HepG2 (cell line): ENCODE measurements around the gene NCKAP1. TPM values are rescaled to one million over a fixed set of nuclear protein-coding genes. Genes with fewer than 3 reads are reported as not detected.

Experiments used
- CBFB ChIP-seq: sonication (generic); formaldehyde crosslinking; IDR thresholded peaks from 2 replicates; pipeline ENCODE4 v1.4.0; 2020; ENCODE audit warnings: missing genetic modification reagents
- ELF4 ChIP-seq: sonication (generic); formaldehyde crosslinking; IDR thresholded peaks from 2 replicates; pipeline ENCODE4 v1.5.0; 2020; ENCODE audit warnings: missing genetic modification reagents, mild to moderate bottlenecking, moderate library complexity, borderline replicate concordance
- KDM4B ChIP-seq: sonication (generic); formaldehyde crosslinking; IDR thresholded peaks from 2 replicates; pipeline ENCODE4 v1.4.0; 2020; ENCODE audit warnings: missing genetic modification reagents
- KMT2B ChIP-seq: IDR thresholded peaks from 2 replicates; pipeline ENCODE4 v1.6.1; 2016; ENCODE audit warnings: missing genetic modification reagents, missing compliant biosample characterization
- MAFG ChIP-seq: sonication (generic); formaldehyde crosslinking; IDR thresholded peaks from 2 replicates; pipeline ENCODE4 v1.5.1; 2020; ENCODE audit warnings: mild to moderate bottlenecking, missing genetic modification reagents
- MIER2 ChIP-seq: IDR thresholded peaks from 2 replicates; pipeline ENCODE4 v1.6.1; 2016; ENCODE audit warnings: missing biosample characterization, missing genetic modification reagents
- MTF2 ChIP-seq: sonication (generic); formaldehyde crosslinking; IDR thresholded peaks from 2 replicates; pipeline ENCODE4 v1.5.0; 2020; ENCODE audit warnings: missing genetic modification reagents, borderline replicate concordance
- NCOR1 ChIP-seq: fragments of 200-600 bp; sonication (generic); IDR thresholded peaks from 2 replicates; pipeline ENCODE4 v1.7.0; 2017; ENCODE audit warnings: antibody characterized with exemption, low read length, borderline replicate concordance
- NFAT5 ChIP-seq: sonication (generic); formaldehyde crosslinking; IDR thresholded peaks from 2 replicates; pipeline ENCODE4 v1.4.0; 2020; ENCODE audit warnings: missing genetic modification reagents
- PLRG1 ChIP-seq: fragments of 450-650 bp; conservative IDR thresholded peaks from 2 replicates; pipeline ENCODE4 v1.6.1; 2016
- SOX6 ChIP-seq, 2 experiments: fragments of 450-650 bp in 1 of 2; sonication (generic) in 1 of 2; formaldehyde crosslinking in 1 of 2; IDR thresholded peaks; 2 replicates each; pipeline versions ENCODE4 v1.4.0 to v1.6.1; 2017 to 2020; ENCODE audit warnings: antibody characterized with exemption in 1 of 2, mild to moderate bottlenecking in 1 of 2, missing genetic modification reagents in 1 of 2
- TBL1XR1 ChIP-seq: fragments of 150-350 bp; IDR thresholded peaks from 2 replicates; pipeline ENCODE4 v1.6.1; 2014; ENCODE audit warnings: borderline replicate concordance, low read length; ENCODE audit not compliant: partially characterized antibody
- TGIF2 ChIP-seq: IDR thresholded peaks from 2 replicates; pipeline ENCODE4 v1.6.1; 2016; ENCODE audit warnings: control low read depth, missing compliant biosample characterization
- TOE1 ChIP-seq: sonication (generic); formaldehyde crosslinking; IDR thresholded peaks from 2 replicates; pipeline ENCODE4 v1.4.0; 2020; ENCODE audit warnings: mild to moderate bottlenecking, missing genetic modification reagents
- YEATS2 ChIP-seq: sonication (generic); formaldehyde crosslinking; IDR thresholded peaks from 2 replicates; pipeline ENCODE4 v1.4.0; 2020; ENCODE audit warnings: missing genetic modification reagents, borderline replicate concordance
- YY1 ChIP-seq: IDR thresholded peaks from 2 replicates; pipeline ENCODE4 v1.6.1; 2011; ENCODE audit warnings: low read length, low read depth, moderate library complexity, mild to moderate bottlenecking; ENCODE audit not compliant: insufficient read depth, insufficient replicate concordance
- ZFP82 ChIP-seq: sonication (generic); formaldehyde crosslinking; IDR thresholded peaks from 2 replicates; pipeline ENCODE4 v1.5.1; 2020; ENCODE audit warnings: mild to moderate bottlenecking, missing genetic modification reagents, borderline replicate concordance
- ZNF446 ChIP-seq: sonication (generic); formaldehyde crosslinking; IDR thresholded peaks from 2 replicates; pipeline ENCODE4 v1.5.0; 2020; ENCODE audit warnings: mild to moderate bottlenecking, missing genetic modification reagents
- ZNF460 ChIP-seq: sonication (generic); formaldehyde crosslinking; IDR thresholded peaks from 2 replicates; pipeline ENCODE4 v1.5.1; 2020; ENCODE audit warnings: missing genetic modification reagents, mild to moderate bottlenecking, borderline replicate concordance
- ZNF496 ChIP-seq: sonication (generic); formaldehyde crosslinking; IDR thresholded peaks from 2 replicates; pipeline ENCODE4 v1.8.1; 2023; ENCODE audit warnings: mild to moderate bottlenecking, moderate library complexity, missing genetic modification reagents; ENCODE audit not compliant: insufficient replicate concordance
- ZNF530 ChIP-seq: sonication (generic); formaldehyde crosslinking; IDR thresholded peaks from 2 replicates; pipeline ENCODE4 v1.5.0; 2020; ENCODE audit warnings: low read depth, mild to moderate bottlenecking, missing genetic modification reagents
- ZNF580 ChIP-seq: IDR thresholded peaks from 2 replicates; pipeline ENCODE4 v1.6.1; 2016; ENCODE audit warnings: low read depth, borderline replicate concordance
- ZSCAN29 ChIP-seq: sonication (generic); formaldehyde crosslinking; conservative IDR thresholded peaks from 2 replicates; pipeline ENCODE4 v1.4.0; 2020; ENCODE audit warnings: mild to moderate bottlenecking, missing genetic modification reagents
- polyA plus RNA-seq, 8 experiments: library from polyadenylated mRNA; depleted of rRNA in 3 of 8; stranded (reverse) in 7 of 8; unstranded in 1 of 8; fragments of >200 nt; fragmentation: Illumina TruSeq in 4 of 8; extraction: Trizol in 4 of 8; gene quantifications; 2 replicates each; pipeline versions ENCODE4 v1.2.1 to v1.2.3, GENCODE V29; 2011 to 2016; ENCODE audit warnings: low read depth in 4 of 8, missing spikeins in 1 of 8, mixed read lengths in 1 of 8; ENCODE audit not compliant: insufficient read depth in 1 of 8
- total RNA-seq, 5 experiments: library from RNA; depleted of rRNA; stranded (reverse); fragments of >200 nt; fragmentation: Illumina TruSeq; extraction: Trizol; gene quantifications; 2 replicates each; pipeline ENCODE4 v1.2.3, GENCODE V29; 2016; ENCODE audit warnings: low read depth in 1 of 5
- TF ChIP-seq, protein P1 (sequence below): IDR thresholded peaks from 2 replicates; pipeline ENCODE4 v1.6.1; 2016

NCKAP1 gene
- total and polyA plus RNA-seq, 2 of the 13 experiments (the other 11 are each of a cell fraction or from before 2014, with no cell fraction given) = 72.1 to 96.3 TPM

GRCh38 chr2:182866095-182866460 lies 172.2 kb downstream of the NCKAP1 start (continued):
- TF ChIP-seq ZNF446 (CRISPR knock-in tag) (no peak), ZFP82 (CRISPR knock-in tag) (no peak), TBL1XR1 (no peak), CBFB (CRISPR knock-in tag) (no peak), NCOR1 (no peak), ZNF496 (no peak), ZSCAN29 (CRISPR knock-in tag) (no peak), ELF4 (CRISPR knock-in tag) (no peak), NFAT5 (CRISPR knock-in tag) (no peak), ZNF460 (CRISPR knock-in tag) (no peak), YY1 (no peak), MTF2 (CRISPR knock-in tag) (no peak), ZNF530 (CRISPR knock-in tag) (no peak), YEATS2 (CRISPR knock-in tag) (no peak), KMT2B (no peak), MIER2 (CRISPR knock-in tag) (no peak), KDM4B (CRISPR knock-in tag) (no peak), PLRG1 (no peak), MAFG (CRISPR knock-in tag) (no peak), ZNF580 (no peak), TOE1 (CRISPR knock-in tag) (no peak), TGIF2 (CRISPR knock-in tag) (no peak), SOX6 (IDR thresholded peaks at IDR 0.05) (no peak), SOX6 (CRISPR knock-in tag; IDR thresholded peaks at IDR 0.05) (no peak)
- TF ChIP-seq, protein P1, sequence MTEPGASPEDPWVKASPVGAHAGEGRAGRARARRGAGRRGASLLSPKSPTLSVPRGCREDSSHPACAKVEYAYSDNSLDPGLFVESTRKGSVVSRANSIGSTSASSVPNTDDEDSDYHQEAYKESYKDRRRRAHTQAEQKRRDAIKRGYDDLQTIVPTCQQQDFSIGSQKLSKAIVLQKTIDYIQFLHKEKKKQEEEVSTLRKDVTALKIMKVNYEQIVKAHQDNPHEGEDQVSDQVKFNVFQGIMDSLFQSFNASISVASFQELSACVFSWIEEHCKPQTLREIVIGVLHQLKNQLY (CRISPR knock-in tag) = no peak
